ENCODE measurements around the gene EEFSEC. TPM values are rescaled to one million over a fixed set of nuclear protein-coding genes. Genes with fewer than 3 reads are reported as not detected.

EEFSEC gene
- total RNA-seq, 2 experiments from 2014 or later = 17.7 to 25.3 TPM

DNA sequence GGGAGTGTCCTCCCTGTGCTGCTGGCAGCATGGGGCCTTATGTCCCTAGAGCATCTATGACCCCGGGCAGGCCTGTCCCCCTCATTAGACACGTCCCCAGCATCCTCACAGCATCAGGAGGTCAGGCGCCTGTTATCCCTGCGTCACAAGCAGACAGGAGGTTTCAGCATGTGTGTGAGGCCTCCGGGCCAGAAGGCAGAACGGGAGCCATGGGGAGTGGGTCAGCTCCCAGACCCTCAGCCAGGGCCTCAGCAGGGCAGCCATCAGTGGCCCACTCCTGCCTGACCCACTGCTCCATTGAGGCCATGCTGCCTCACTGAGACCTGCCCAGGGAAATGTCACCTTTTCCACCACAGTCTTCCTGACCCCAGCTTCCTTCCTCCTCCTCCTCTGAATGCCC, 241.8 kb downstream of the EEFSEC start:
- no peaks in the 10 kb centered on the region for H3K9me3 ChIP-seq (ENCODE audit: low read length)
- TF ChIP-seq, protein P1, sequence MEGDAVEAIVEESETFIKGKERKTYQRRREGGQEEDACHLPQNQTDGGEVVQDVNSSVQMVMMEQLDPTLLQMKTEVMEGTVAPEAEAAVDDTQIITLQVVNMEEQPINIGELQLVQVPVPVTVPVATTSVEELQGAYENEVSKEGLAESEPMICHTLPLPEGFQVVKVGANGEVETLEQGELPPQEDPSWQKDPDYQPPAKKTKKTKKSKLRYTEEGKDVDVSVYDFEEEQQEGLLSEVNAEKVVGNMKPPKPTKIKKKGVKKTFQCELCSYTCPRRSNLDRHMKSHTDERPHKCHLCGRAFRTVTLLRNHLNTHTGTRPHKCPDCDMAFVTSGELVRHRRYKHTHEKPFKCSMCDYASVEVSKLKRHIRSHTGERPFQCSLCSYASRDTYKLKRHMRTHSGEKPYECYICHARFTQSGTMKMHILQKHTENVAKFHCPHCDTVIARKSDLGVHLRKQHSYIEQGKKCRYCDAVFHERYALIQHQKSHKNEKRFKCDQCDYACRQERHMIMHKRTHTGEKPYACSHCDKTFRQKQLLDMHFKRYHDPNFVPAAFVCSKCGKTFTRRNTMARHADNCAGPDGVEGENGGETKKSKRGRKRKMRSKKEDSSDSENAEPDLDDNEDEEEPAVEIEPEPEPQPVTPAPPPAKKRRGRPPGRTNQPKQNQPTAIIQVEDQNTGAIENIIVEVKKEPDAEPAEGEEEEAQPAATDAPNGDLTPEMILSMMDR (conservative IDR thresholded peaks at IDR 0.05; ENCODE audit: low read length) = no peak
- H3K9me2 ChIP-seq (ENCODE audit: insufficient read depth, low read length) = no peaks in the 10 kb centered on the region
- no peaks in the 10 kb centered on the region; the same call in 1 of the 2 replicates for H4K20me1 ChIP-seq (ENCODE audit: insufficient read depth, low read length)
- H2AFZ ChIP-seq (ENCODE audit: low read length) = no peak overlapping the region
- H3K4me2 ChIP-seq (ENCODE audit: low read length) = no peak overlapping the region
- H3K4me3 ChIP-seq (ENCODE audit: low read depth, low read length, poor library complexity, severe bottlenecking) = no peak overlapping the region
- H3K27ac ChIP-seq (ENCODE audit: low read depth, low read length, poor library complexity, severe bottlenecking) = no peak overlapping the region
- intact Hi-C loops (cut with micrococcal nuclease; ENCODE audit: unreplicated experiment) = no loop called here
- ChIA-PET CTCF (ENCODE audit: unreplicated experiment) (no interaction called here), POLR2A (interaction anchor here (0.6 kb wide), 1 partner anchor 186 kb away, joined by 5 read pairs; no protein-coding TSS in a partner anchor)
- H3K36me3 ChIP-seq (ENCODE audit: insufficient read depth, low read length) = no peaks in the 10 kb centered on the region
- no peaks in the 10 kb centered on the region for H3K79me2 ChIP-seq (ENCODE audit: insufficient read depth, low read depth, low read length)
- H3K4me1 ChIP-seq (ENCODE audit: insufficient read depth, low read length, poor library complexity, severe bottlenecking) = no peaks in the 10 kb centered on the region
- no peak for DNase-seq (ENCODE audit: low spot score)
- BruUV-seq (replicated peaks) = no TSS peak

DNA sequence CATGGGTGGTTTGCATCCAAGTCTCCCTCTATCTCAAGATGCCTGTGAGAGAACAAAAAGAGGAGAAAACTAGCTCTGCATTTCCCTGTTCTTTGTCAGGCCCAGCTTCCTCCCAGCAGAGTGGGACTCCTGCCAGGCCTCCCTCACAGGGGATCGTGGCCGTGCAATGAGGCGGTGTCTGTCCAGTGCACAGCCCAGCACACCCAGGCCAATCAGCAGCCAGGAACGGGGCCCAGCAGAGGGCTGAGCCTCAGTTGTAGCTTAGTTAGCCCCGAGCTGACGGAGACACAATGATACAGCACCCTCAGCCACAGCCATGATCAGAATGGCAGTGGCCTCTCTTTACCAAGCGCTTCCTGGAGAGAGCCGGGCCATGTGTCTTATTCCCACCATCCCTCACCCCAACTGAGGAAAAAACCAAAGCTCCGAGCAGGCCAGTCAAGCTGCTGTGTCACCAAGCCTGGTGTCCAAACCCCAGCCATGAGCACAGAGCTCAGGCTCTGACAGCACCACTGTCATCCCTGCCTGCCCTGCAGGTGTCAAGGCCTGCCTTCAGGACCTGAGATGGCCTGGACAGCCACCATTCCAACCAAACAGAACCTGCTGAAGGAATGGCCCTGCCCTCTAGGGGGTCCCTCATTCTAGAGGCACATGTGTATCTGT, 242.3 kb downstream of the EEFSEC start:
- intact Hi-C loops (cut with micrococcal nuclease; ENCODE audit: unreplicated experiment) = no loop called here
- Histone ChIP-seq H3K9me3 (ENCODE audit: low read length) (no peaks in the 10 kb centered on the region), H3K27ac (ENCODE audit: low read depth, low read length, poor library complexity, severe bottlenecking) (no peak overlapping the region), H3K4me3 (ENCODE audit: low read depth, low read length, poor library complexity, severe bottlenecking) (no peak overlapping the region), H4K20me1 (ENCODE audit: insufficient read depth, low read length) (no peaks in the 10 kb centered on the region; the same call in 1 of the 2 replicates), H3K4me2 (ENCODE audit: low read length) (no peak overlapping the region), H3K4me1 (ENCODE audit: insufficient read depth, low read length, poor library complexity, severe bottlenecking) (no peaks in the 10 kb centered on the region), H3K79me2 (ENCODE audit: insufficient read depth, low read depth, low read length) (no peaks in the 10 kb centered on the region), H3K36me3 (ENCODE audit: insufficient read depth, low read length) (no peaks in the 10 kb centered on the region), H2AFZ (ENCODE audit: low read length) (no peak overlapping the region), H3K9me2 (ENCODE audit: insufficient read depth, low read length) (no peaks in the 10 kb centered on the region)
- ChIA-PET CTCF (ENCODE audit: unreplicated experiment) (no interaction called here), POLR2A (interaction anchor here (0.6 kb wide), 1 partner anchor 185 kb away, joined by 5 read pairs; no protein-coding TSS in a partner anchor)
- DNase-seq (ENCODE audit: low spot score) = no peak
- BruUV-seq (replicated peaks) = no TSS peak
- TF ChIP-seq, protein P1 (conservative IDR thresholded peaks at IDR 0.05; ENCODE audit: low read length) = no peak
- TF ChIP-seq EZH2phosphoT487 (IDR thresholded peaks at IDR 0.05; ENCODE audit: borderline replicate concordance, low read depth, low read length) = no peak

DNA sequence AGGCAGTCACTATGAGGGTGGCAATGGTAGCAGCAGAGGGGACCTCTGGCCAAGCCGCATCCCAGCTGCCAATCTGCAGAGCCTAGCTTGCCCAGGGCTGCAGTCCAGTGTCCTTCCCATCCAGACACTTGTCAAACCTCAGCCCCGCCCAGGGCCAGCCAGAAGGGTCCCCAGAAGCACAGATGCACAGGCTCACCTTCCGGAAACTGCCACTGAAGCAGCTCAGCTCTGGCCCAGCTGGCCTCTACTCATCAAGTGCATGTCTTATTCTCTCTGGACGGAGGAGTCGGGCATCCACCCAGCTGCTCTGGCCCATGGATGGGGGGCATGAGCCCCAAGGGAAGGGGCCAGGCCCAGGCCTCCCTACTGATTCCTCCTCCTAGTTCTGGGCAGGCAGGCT, 244.2 kb downstream of the EEFSEC start:
- H3K4me3 ChIP-seq (ENCODE audit: low read depth, low read length, poor library complexity, severe bottlenecking) = no peak overlapping the region
- no peak overlapping the region for H3K27ac ChIP-seq (ENCODE audit: low read depth, low read length, poor library complexity, severe bottlenecking)
- H4K20me1 ChIP-seq (ENCODE audit: insufficient read depth, low read length) = no peaks in the 10 kb centered on the region; the same call in 1 of the 2 replicates
- intact Hi-C loops (cut with micrococcal nuclease; ENCODE audit: unreplicated experiment) = no loop called here
- no TSS peak for BruUV-seq (replicated peaks)
- no peaks in the 10 kb centered on the region for H3K9me2 ChIP-seq (ENCODE audit: insufficient read depth, low read length)
- POLR2A ChIA-PET = no interaction called here
- TF ChIP-seq, protein P1 (conservative IDR thresholded peaks at IDR 0.05; ENCODE audit: low read length) = no peak
- no peak for TF ChIP-seq EZH2phosphoT487 (IDR thresholded peaks at IDR 0.05; ENCODE audit: borderline replicate concordance, low read depth, low read length)
- no peak for DNase-seq (ENCODE audit: low spot score)
- no peak overlapping the region for H3K4me2 ChIP-seq (ENCODE audit: low read length)
- no peak overlapping the region for H2AFZ ChIP-seq (ENCODE audit: low read length)
- CTCF ChIA-PET (ENCODE audit: unreplicated experiment) = no interaction called here
- H3K9me3 ChIP-seq (ENCODE audit: low read length) = no peaks in the 10 kb centered on the region
- H3K79me2 ChIP-seq (ENCODE audit: insufficient read depth, low read depth, low read length) = no peaks in the 10 kb centered on the region
- H3K4me1 ChIP-seq (ENCODE audit: insufficient read depth, low read length, poor library complexity, severe bottlenecking) = no peaks in the 10 kb centered on the region
- no peaks in the 10 kb centered on the region for H3K36me3 ChIP-seq (ENCODE audit: insufficient read depth, low read length)

Measured in OCI-LY7 (cell line).